IMR-90 (cell line): ENCODE measurements around the gene PLA2G2C. TPM values are rescaled to one million over a fixed set of nuclear protein-coding genes. Genes with fewer than 3 reads are reported as not detected.

Experiments
- ATAC-seq: fragments of 200-7000 bp; cut with Tn5 transposase; 2 replicates; pipeline ENCODE4 v1.9.1; 2020; ENCODE audit warnings: low read depth, mild to moderate bottlenecking, moderate library complexity
- BruUV-seq: library from RNA; stranded (reverse); fragments of 400-500 nt; replicated peaks from 2 replicates; lab custom pipeline; 2021; lab: Mats Ljungman, UMichigan
- CTCF ChIA-PET: fragments of 300-600 bp; formaldehyde crosslinking; extraction: SDS; loops from one replicate; lab custom pipeline; 2021; ENCODE audit warnings: antibody characterized with exemption; lab: Yijun Ruan, JAX
- POLR2A ChIA-PET: fragments of 300-600 bp; sonication (Branson Sonifier 250); formaldehyde crosslinking; loops from one replicate; lab custom pipeline; 2022; ENCODE audit warnings: antibody characterized with exemption; ENCODE audit not compliant: unreplicated experiment; lab: Charles Lee
- DNase-seq: peaks from one replicate; pipeline ENCODE4 v3.0.0; 2013
- H2AFZ ChIP-seq: replicated peaks from 2 replicates; pipeline ENCODE3; 2013; ENCODE audit warnings: low read length, mild to moderate bottlenecking; ENCODE audit not compliant: poor library complexity
- H2AK5ac ChIP-seq: 2 replicates; pipeline ENCODE4 v1.6.1; 2013; ENCODE audit warnings: low read depth, low read length, inconsistent platforms
- H2AK9ac ChIP-seq: replicated peaks from 2 replicates; pipeline ENCODE3; 2013; ENCODE audit warnings: mild to moderate bottlenecking, low read depth, low read length, moderate library complexity; ENCODE audit not compliant: poor library complexity
- H2BK120ac ChIP-seq: 2 replicates; pipeline ENCODE4 v1.6.1; 2013; ENCODE audit warnings: low read depth, low read length, inconsistent platforms
- H2BK15ac ChIP-seq: 3 replicates; pipeline ENCODE4 v1.6.1; 2013; ENCODE audit warnings: low read depth, low read length, inconsistent platforms
- H2BK20ac ChIP-seq: 2 replicates; pipeline ENCODE4 v1.6.1; 2013; ENCODE audit warnings: low read depth, mild to moderate bottlenecking, inconsistent platforms, low read length, moderate library complexity
- H2BK5ac ChIP-seq: 2 replicates; pipeline ENCODE4 v1.6.1; 2013; ENCODE audit warnings: mild to moderate bottlenecking, low read depth, low read length, inconsistent platforms; ENCODE audit not compliant: poor library complexity, severe bottlenecking
- H3K14ac ChIP-seq: replicated peaks from 2 replicates; pipeline ENCODE4 v1.6.1; 2013; ENCODE audit warnings: low read depth, low read length, inconsistent platforms
- H3K18ac ChIP-seq: 2 replicates; pipeline ENCODE4 v1.6.1; 2013; ENCODE audit warnings: low read depth, low read length, control low read depth
- H3K23ac ChIP-seq: 2 replicates; pipeline ENCODE4 v1.6.1; 2013; ENCODE audit warnings: low read depth, low read length, inconsistent platforms
- H3K27ac ChIP-seq: 2 replicates; pipeline ENCODE4 v1.5.1; 2013; ENCODE audit warnings: mild to moderate bottlenecking, control low read depth, low read length; ENCODE audit not compliant: insufficient read depth
- H3K27me3 ChIP-seq: 2 replicates; pipeline ENCODE4 v1.6.1; 2013; ENCODE audit warnings: low read length; ENCODE audit not compliant: control insufficient read depth, insufficient read depth
- H3K36me3 ChIP-seq: 2 replicates; pipeline ENCODE4 v1.6.1; 2013; ENCODE audit warnings: low read length, mixed read lengths; ENCODE audit not compliant: control insufficient read depth, insufficient read depth
- H3K4ac ChIP-seq: 2 replicates; pipeline ENCODE4 v1.6.1; 2013; ENCODE audit warnings: low read depth, low read length, inconsistent platforms
- H3K4me1 ChIP-seq: 2 replicates; pipeline ENCODE4 v1.6.1; 2013; ENCODE audit warnings: low read length, mixed read lengths; ENCODE audit not compliant: control insufficient read depth, insufficient read depth
- H3K4me2 ChIP-seq: 2 replicates; pipeline ENCODE4 v1.6.1; 2013; ENCODE audit warnings: low read depth, mild to moderate bottlenecking, control low read depth, low read length, moderate library complexity
- H3K4me3 ChIP-seq: 2 replicates; pipeline ENCODE4 v1.5.1; 2013; ENCODE audit warnings: low read depth, mild to moderate bottlenecking, control low read depth, low read length, moderate library complexity; ENCODE audit not compliant: insufficient read depth
- H3K56ac ChIP-seq: 2 replicates; pipeline ENCODE4 v1.6.1; 2013; ENCODE audit warnings: low read length, inconsistent platforms; ENCODE audit not compliant: insufficient read depth; ENCODE audit errors: extremely low read depth
- H3K79me1 ChIP-seq, 2 experiments: 2 replicates each; pipeline ENCODE4 v1.6.1; 2013; ENCODE audit warnings: low read length in 2 of 2, inconsistent platforms in 1 of 2, low read depth in 1 of 2
- H3K9ac ChIP-seq: 2 replicates; pipeline ENCODE4 v1.6.1; 2013; ENCODE audit warnings: low read depth, low read length, control low read depth
- H3K9me1 ChIP-seq: 2 replicates; pipeline ENCODE4 v1.6.1; 2013; ENCODE audit warnings: low read length, inconsistent platforms; ENCODE audit not compliant: insufficient read depth
- H3K9me3 ChIP-seq: 2 replicates; pipeline ENCODE4 v1.6.1; 2013; ENCODE audit warnings: low read length; ENCODE audit not compliant: control insufficient read depth, insufficient read depth
- H4K20me1 ChIP-seq: 2 replicates; pipeline ENCODE4 v1.6.1; 2013; ENCODE audit warnings: low read length, inconsistent platforms; ENCODE audit not compliant: insufficient read depth
- H4K5ac ChIP-seq: 2 replicates; pipeline ENCODE4 v1.6.1; 2013; ENCODE audit warnings: mild to moderate bottlenecking, low read depth, low read length, control low read depth
- H4K8ac ChIP-seq, 2 experiments: 2 replicates each; pipeline ENCODE4 v1.6.1; 2013; ENCODE audit warnings: low read depth in 2 of 2, low read length in 2 of 2, control low read depth in 1 of 2, inconsistent platforms in 1 of 2
- H4K91ac ChIP-seq: 2 replicates; pipeline ENCODE4 v1.6.1; 2013; ENCODE audit warnings: low read depth, low read length, inconsistent platforms; ENCODE audit not compliant: insufficient read depth
- WGBS, 2 experiments: methylation state at CpG; one replicate each; pipeline versions ENCODE4 v1.1.5 to v1.1.7; 2013; ENCODE audit warnings: missing lambda C conversion rate in 2 of 2; ENCODE audit not compliant: insufficient read length in 1 of 2; ENCODE audit errors: extremely low coverage in 2 of 2; 5-methylcytosine and 5-hydroxymethylcytosine counted together
- dilution Hi-C: fragments of 300-500 bp; cut with HindIII; formaldehyde crosslinking; loops from one replicate; pipeline ENCODE4 v1.14.3; 2018; ENCODE audit warnings: low sequenced_read_pairs; ENCODE audit not compliant: unreplicated experiment
- in situ Hi-C: fragments of 300-500 bp; cut with MboI; formaldehyde crosslinking; loops from 3 replicates; pipeline ENCODE4 v1.14.3; 2019; ENCODE audit warnings: low sequenced_read_pairs, inconsistent platforms, mixed read lengths
- intact Hi-C: fragments of 100-400 bp; cut with micrococcal nuclease; formaldehyde crosslinking; loops from 2 replicates; pipeline ENCODE4 v1.10.0; 2022
- polyA plus RNA-seq, 3 experiments: library from polyadenylated mRNA; depleted of rRNA; stranded (reverse); fragments of >200 nt; gene quantifications; 2 replicates each; pipeline ENCODE4 v1.2.3, GENCODE V29; 2012; ENCODE audit warnings: low replicate concordance in 1 of 3
- total RNA-seq: library from RNA; depleted of rRNA; stranded (reverse); fragments of >200 nt; gene quantifications from 2 replicates; pipeline ENCODE4 v1.2.3, GENCODE V29; 2012
- TF ChIP-seq, protein P1 (sequence below): fragments of 150-350 bp; IDR thresholded peaks from 2 replicates; pipeline ENCODE4 v1.6.1; 2016; ENCODE audit warnings: low read depth, mild to moderate bottlenecking, low read length, moderate library complexity, borderline replicate concordance

Gene PLA2G2C
- total and polyA plus RNA-seq, 2 of the 4 experiments (the other 2 are of a cell fraction), result not detected

DNA sequence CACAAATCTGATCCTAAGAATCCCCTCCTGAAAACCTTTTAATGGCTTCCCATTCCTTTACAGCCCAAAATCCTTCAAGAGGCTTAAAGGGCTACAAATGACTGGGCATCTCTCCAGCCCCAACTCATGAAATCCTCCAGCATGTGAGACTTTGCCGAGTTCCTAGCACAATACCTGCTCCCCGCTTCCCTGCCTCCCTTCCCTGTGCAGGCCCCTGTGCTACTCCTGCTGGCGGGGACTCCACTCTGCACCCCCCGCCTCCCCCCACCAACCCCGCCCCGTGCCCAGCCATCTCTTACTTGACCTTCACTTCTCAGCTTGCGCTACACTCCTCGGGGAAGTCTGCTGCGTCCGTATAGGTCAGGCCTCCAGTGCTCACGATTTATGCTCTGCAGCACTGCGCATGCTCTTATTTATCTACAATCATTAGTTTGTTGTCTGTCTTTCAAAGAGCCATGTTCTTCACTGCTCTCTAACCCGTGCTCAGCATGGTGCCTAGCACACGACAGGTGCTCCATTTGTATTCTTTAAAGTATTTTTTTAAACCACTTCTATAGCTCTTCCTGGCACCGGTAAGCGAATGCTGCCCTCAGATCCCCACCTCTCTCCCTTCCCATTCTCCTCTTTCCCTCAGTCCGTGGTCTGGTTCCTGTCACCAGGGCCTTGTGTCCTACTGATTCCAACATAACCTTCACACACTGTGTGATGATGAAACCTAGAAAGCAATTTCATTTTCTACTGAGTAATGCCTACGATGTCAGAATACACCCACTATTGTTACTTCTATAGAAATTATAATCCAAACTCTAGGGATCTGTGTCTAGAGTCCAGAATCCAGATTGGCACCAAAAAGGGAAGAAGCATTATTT is 37.5 kb upstream of the PLA2G2C start:
- POLR2A ChIA-PET, result no interaction called here
- Histone ChIP-seq H3K4me3 (no peak overlapping the region), H3K27me3 (peaks cover 39% of the 10 kb centered on the region), H3K9me3 (no peaks in the 10 kb centered on the region), H2BK120ac (no peak overlapping the region), H2AK9ac (no peak overlapping the region), H2BK5ac (no peak overlapping the region), H2BK15ac (no peak overlapping the region), H3K4ac (no peak overlapping the region), H4K8ac (no peak overlapping the region), H3K36me3 (no peaks in the 10 kb centered on the region), H3K27ac (no peak overlapping the region), H3K79me1 (no peaks in the 10 kb centered on the region), H3K9ac (no peak overlapping the region), H3K4me1 (no peaks in the 10 kb centered on the region), H3K4me2 (no peak overlapping the region), H4K91ac (no peak overlapping the region), H4K5ac (no peak overlapping the region), H3K18ac (no peak overlapping the region), H2BK20ac (no peak overlapping the region), H2AK5ac (no peak overlapping the region), H3K56ac (no peak overlapping the region), H3K23ac (no peak overlapping the region), H2AFZ (no peak overlapping the region), H3K14ac (no peak overlapping the region), H4K20me1 (no peaks in the 10 kb centered on the region), H3K9me1 (no peaks in the 10 kb centered on the region)
- intact Hi-C loops (no loop called here), in situ Hi-C loops (loop anchor here (25.0 kb wide), 1 partner anchor 414 kb away; the partner anchor contains the start of gene PINK1), dilution Hi-C loops (no loop called here)
- TF ChIP-seq, protein P1, sequence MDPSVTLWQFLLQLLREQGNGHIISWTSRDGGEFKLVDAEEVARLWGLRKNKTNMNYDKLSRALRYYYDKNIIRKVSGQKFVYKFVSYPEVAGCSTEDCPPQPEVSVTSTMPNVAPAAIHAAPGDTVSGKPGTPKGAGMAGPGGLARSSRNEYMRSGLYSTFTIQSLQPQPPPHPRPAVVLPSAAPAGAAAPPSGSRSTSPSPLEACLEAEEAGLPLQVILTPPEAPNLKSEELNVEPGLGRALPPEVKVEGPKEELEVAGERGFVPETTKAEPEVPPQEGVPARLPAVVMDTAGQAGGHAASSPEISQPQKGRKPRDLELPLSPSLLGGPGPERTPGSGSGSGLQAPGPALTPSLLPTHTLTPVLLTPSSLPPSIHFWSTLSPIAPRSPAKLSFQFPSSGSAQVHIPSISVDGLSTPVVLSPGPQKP, result no peak
- no TSS peak for BruUV-seq
- 48% methylated on average over 7 of the region's 18 CpGs; no CpG with 5 or more reads in 1 of the 2 experiments for WGBS, 2 experiments
- DNase-seq (no peak), ATAC-seq (no peak)
- CTCF ChIA-PET, result no interaction called here
